CD4-positive, alpha-beta T cell treated with Interleukin-1 beta for 1 hour (primary cell): ENCODE data around the gene MAP2K5.

Experiments used
- DNase-seq, 2 donors: peaks; one replicate each; pipeline ENCODE4 v3.0.0-alpha.2; 2020 to 2022

Gene MAP2K5

DNA sequence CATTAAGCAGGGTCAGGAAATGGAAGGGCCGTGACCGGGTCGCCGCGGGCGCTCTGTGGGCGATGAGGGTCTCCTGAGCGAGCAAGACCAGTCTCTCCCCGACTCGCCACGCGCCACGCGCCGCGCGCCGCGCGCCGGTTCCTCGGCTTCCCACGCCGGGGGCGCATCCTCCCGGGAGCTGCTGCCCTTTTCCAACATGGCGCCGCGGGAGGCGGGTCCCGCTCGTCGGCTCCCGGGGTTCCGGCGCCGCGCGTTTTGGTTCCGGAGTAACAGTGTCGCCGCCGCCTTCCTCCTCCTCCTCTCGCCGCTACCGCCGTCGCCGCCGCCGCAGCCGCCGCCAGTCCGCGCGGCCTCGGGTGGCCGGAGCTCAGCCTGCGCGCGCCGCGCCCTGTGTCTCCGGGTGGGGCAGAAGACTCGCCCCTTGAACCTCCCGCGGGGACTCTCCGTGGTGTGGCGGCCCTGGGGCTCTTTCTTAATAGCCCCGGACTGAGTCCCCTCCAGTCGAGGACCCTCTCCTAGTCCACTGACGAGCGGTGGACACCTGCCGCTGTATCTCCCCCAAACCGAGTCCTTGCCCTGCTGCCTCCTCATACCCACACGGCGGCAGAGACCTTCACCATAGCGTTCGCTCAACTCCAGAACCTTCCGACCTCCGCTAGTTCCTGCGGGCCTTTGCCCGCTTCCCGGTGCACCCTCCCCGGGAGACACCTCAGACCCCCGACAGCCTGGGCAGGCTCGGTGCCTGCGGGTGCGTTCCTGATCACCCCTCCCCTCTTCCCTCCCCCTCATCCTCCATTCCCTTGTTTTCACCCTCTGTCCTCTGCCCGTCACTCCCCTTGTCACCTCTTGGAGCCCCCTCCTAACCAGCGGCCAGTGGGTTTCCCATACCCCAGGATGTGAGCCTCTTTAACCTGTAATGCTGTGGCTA lies at the start of gene MAP2K5:
Gene MAP2K5, plus strand, starts transcription at position 284 of the 928 bp plus-strand sequence. Its CDS starts 633 bp downstream, at position 917.
- DNase-seq = peak; percentile 79 to 84

DNA sequence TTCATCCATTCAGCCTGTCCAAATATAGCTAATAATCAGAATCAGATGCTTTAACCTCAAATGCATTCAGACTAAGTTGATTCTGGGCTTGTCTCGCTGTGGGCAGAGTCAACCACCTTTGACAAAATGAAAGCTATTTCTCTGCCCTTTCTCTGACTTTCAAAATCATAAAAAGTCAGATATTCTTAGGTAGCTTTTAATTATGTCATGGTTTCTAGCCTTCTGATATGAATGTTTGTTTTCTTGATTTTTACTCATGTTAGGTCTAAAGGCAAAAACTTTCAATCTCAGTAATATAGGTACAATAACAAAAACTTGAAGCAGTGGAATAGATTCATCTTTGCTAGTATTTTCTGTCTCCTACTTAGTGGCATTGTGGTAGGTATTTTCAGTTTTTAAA lies 46.9 kb upstream of the MAP2K5 start:
- no peak for DNase-seq

DNA sequence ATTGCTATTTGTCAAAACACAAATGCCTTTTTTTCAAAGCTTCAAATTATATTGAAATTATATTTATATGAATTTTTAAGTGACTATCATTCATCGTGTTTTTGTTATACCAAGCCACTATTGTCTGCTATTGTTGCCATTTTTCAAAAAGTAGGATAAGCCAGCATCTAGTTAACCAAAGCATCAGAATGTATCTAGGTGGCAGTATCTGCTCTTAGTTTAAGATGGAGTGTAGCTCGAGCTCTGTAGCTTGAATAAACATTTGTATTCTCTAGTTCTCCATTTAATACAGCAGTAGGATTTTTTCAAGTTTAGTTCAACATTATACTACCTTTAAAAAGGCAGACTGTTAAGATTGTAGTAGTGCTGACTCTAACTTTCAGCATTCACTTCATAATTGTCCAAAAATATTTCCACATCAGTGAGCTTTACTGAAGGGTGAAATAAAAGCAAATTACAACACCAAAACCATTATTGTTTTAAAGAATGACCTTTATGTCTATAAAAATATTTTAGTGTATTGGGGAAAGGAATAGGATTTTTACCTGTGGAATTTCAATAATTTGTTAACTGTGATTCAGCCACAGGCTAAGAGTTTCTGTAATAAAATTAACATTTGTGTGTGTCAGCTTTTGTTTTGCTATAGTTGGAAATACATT lies 41.2 kb upstream of the MAP2K5 start:
- DNase-seq = peak in 1 of 2 donors; percentile 15

DNA sequence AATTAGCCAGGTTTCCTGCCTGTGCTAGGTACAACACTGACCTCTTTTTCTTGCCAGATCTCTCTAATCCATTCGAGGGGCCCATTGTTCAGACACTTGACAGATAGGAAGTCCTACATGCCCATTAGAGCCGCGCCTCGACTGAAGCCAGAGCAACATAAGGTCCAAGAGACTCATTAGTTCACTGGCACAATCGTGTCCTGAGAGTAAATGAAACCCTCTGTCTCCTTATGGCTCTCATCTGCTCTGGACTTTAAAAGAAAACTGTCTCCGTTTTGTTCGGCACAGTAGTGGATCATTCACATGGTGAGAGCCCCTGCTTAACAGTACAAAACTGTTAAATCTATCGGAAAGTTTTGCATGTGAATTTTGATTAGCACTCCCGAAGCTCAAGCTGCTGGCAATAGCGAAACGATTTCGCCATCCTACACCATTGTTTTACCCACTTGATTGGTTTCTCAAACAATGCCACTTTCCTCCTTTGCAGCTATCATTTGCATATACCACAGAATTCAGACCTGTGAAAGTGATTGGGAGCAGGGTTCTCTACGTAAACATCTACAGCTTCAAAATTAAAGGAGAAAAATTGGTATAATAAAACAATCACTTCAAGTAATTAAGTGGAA lies 40.6 kb upstream of the MAP2K5 start:
- DNase-seq = no peak

DNA sequence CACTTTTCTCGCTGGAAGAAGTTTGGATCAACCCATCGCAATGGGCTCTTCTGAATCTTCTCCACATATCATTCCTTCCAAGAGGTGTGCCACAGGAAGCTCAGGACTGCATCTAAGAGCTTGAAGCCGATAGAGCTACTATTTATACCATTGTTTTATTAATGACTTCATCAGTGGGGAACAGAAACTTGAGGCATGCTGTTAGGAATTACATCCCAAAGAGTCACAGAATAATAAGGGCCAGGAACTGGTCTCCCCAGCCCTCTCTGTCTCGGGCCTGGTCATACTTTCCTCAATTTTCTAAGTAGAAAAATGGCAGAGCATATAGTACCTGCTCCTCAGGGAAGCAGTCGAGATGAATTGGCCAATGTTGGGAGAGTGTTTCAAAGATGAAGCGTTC lies 38.4 kb upstream of the MAP2K5 start:
- no peak for DNase-seq

DNA sequence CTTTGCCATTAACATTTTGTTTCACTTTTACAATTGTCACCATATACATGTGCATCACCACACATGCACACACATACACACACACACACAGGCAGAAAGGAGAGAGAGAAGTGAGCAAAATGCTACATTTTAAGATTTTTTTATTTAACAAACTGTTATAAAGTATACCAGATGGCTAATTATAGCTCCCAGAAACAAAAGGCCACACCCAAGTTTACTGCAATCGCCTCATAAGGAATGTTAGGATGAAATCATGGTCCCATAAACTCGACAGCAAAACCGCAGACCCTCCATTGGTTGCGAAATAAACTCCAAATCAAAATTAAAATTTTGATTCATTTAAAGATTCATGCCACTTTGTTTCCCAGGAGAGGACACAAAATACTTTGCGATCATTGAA lies 37.7 kb upstream of the MAP2K5 start:
- no peak for DNase-seq

DNA sequence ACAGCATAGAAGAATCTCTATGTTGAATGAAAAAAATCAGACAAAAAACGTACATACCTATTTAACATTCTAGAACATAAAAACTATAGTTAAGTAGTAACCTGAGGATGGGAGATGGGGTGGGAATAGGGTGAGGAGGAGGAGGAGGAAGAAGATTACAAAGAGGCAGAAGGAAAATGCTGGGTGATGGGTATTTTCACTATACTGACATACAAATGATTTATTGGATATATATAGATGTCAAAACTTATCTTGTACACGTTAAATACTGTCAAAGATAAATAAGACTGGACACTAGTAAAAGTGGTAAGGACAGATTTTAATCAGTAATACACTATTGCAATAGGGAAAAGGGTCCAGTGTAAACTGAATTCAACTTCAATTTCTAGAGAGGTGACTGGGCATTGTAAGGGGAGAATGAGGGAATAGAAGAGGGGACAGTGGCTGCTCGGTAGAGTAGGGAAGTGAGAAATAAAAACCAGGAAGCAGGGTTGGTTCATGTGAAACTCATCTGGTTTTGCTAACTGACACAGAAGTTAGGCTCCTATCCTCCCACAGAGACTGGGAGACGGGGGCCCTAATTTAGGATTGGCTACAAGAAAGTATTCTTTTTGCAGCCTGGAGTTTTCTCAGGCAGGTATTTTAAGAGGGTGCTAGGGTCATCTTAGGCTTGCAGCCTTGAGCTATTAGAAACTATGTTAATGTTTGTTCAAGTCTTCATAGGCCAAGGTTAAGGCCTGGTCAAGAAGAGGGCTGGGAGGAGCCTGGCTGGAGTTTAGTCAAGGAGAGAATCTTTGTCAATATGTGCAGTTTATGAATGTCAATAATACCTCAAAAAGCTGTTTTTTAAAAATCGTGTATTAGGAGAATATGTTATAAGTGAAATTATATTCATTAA lies 36.6 kb upstream of the MAP2K5 start:
- no peak for DNase-seq

DNA sequence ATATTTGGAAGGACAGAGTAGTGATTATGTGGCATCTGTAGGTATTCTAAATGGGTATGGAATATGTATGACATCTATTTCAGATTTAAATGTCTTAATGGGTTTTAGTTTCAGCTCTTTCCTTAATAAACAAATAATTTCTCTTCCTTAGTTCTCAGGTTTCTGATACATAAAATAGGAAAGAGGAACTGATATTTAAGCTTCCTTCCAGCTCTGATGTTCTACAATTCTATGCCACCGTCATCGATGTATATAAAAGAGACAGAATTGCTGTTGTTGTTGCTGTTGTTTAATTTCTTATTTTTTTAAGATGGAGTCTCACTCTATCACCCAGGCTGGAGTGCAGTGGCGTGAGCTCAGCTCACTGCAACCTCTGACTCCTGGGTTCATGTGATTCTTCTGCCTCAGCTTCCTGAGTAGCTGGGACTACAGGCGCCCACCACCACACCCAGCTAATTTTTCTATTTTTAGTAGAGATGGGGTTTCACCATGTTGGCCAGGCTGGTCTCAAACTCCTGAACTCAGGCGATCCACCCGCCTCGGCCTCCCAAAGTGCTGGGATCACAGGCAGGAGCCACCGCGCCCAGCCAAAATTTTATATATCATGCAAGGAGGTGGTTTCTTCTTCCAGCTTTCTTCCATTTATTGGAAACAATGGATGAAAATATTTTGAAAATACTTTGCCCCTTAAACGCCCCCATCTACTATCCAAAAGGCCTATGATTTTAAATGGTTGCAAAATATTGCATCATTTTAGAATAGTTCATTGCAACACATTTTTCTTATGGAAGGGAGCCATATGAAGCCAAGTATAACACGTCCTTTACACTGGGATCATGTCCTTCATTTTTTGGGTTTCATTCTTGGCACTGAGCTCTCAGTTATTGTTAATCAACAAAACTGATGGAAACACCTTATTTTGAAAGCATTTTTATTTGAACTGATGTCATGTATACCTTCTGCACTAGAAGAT lies 35.4 kb upstream of the MAP2K5 start:
- no peak for DNase-seq

DNA sequence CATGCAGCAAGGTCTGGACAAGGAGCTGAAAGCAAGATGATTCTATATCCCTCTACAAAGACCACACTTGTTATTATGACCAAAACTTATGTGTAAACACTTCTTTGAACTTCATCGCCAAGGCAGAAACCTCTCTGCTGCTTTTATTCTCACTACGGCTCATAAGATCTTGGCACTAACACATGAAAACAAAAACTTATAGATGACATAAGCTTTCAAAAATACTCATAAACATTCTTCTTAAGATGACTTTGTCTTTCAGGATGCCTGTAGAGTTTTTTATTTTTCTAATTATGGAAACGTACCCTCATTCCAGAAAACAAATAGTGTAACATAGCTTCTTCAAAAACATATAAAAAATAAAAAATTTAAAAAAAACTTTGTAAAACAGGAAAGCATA lies 34.1 kb upstream of the MAP2K5 start:
- DNase-seq = no peak

DNA sequence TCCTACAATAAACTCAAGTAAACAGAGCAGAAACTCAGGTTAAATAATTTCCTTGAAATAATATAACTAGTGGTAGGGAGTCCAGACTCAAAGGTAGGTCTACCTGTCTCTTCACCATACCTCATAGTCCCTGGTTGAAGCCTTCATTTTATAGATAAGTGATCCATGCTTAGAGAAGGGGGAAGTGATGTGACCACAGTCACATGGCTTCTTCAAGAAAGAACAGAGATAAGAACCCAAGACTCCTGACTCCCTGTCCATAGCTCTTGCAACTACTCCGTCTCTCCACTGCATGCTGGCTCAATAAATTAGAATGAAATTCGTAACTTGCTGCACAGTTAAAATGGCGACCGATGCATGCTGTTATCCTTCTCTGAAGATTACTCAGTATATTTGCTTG lies 32.6 kb upstream of the MAP2K5 start:
- DNase-seq = no peak

DNA sequence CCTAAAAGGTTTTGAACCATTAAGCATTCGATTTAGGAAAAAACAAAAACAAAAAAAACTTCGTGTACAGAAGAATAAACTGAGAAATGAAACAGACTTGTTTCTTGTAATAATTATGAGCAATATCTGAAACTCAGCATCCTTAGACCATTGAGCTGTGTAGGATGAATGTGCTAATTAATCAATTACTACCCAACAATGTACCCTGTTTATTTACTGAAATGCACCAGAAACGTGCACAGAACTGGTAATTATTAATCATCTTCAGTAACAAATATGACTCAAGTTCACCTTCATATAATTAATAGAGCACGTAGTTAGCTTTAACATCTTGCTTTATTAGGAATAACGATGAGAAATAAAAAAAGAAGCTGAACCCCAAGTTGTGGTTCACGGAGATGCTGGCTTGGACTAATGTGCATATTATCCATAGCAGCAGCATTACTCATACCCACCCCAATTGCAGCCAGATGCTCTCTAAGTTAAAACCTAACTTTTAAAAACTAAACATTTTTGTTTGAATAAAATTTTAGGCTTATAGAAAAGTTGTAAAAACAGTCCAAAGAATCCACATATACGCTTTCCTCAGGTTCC lies 31.8 kb upstream of the MAP2K5 start:
- no peak for DNase-seq

DNA sequence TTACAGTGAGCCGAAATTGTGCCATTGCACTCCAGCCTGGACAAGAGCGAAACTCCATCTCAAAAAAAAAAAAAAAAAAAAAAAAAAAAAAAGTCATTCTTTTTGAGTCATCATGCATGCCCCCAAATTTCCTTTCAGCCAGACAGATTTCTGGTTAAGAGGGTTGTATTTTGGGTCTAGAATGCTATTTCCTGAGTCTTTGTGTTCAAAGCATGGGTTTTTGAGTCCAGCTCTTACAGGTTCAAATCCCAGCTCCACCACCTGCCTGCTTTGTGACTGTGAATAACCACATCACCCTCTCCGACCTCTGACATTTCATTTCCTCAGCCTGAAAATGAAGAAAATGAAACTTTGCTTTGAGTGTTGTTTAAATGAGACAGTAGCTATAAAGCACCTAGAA lies 30.9 kb upstream of the MAP2K5 start:
- DNase-seq = no peak

DNA sequence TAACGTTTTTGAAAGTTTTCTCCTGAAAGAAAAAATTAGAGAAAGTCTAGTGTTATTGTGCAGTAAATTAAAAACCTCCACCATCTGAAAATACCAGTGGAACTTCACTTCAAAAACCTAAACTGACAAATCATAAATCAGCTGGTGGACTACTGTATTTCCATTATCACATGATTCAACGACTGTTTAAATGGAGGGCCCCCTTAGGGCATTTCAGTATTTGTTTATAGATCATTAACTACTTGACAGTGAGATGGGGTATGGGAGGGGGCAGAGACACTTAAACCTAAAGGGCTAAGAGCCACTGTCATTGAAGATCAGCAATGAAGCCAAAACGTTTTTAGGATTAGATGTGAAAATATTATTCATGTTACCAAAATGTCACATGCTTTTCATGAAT lies 30.4 kb upstream of the MAP2K5 start:
- no peak for DNase-seq

DNA sequence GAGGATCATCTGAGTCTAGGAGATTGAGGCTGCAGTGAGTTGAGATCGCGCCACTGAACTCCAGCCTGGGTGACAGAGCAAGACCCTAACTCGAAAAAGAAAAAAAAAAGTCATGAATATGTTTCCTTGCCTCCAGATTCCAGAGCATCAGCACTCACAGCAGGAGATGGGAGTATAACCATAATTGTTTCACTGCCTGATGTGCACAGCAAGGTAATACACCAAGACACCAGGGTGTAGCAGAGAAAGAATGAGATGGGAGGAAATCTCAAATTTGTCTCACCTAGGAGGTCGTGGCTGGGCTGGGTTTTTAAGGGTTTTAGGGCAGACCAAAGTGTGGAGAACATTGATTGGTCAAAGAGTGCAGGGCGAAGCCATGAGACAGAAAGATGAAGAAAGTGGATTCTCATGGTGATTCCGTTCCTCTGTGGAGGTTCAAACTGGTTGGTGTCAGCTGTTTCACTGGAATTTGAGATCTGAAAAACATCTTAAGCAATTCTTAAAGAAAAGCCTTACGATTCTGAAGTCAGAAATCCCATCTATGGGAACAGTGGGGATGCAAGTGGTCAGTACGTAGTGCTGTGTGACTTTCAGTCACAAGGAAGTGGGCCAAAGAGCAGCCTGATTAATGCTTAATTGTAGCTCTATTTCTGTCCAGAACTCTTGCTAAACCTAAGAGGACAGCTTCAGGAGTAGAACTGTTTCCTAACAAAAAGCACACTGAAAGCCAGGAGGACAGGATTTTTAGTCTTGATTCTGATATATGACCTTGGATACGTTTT lies 29.4 kb upstream of the MAP2K5 start:
- no peak for DNase-seq

DNA sequence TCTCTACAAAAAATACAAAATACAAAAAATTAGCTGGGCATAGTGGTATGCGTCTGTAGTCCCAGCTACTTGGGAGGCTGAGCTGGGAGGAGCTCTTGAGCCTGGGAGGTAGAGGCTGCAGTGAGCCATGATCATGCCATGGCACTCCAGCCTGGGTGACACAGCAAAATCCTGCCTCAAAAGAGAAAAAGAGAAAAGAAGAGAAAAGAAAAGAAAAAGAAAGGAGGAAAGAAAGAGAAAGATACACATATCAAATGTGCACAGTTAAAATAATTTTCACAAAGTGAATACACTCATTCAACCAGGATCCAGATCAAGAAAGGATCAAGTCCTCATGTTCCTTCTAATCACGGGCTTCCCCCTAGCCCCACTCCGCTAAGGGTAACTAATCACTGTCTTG lies 27.4 kb upstream of the MAP2K5 start:
- DNase-seq = no peak

DNA sequence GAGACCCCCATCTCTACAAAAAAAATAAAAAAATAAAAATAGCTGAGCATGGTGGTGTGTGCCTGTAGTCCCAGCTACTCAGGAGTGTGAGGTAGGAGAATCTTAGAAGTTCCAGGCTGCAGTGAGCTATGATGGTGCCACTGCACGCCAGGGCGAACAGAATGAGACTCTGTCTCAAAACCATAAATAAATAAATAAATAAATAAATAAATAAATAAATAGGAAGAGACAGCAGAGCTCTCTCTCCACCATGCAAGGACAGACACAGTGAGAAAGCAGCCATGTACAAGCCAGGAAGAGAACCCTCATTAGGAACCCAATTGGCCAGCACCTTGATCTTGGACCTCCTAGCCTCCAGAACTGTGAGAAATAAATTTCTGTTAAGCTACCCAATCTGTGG lies 26.9 kb upstream of the MAP2K5 start:
- DNase-seq = no peak

DNA sequence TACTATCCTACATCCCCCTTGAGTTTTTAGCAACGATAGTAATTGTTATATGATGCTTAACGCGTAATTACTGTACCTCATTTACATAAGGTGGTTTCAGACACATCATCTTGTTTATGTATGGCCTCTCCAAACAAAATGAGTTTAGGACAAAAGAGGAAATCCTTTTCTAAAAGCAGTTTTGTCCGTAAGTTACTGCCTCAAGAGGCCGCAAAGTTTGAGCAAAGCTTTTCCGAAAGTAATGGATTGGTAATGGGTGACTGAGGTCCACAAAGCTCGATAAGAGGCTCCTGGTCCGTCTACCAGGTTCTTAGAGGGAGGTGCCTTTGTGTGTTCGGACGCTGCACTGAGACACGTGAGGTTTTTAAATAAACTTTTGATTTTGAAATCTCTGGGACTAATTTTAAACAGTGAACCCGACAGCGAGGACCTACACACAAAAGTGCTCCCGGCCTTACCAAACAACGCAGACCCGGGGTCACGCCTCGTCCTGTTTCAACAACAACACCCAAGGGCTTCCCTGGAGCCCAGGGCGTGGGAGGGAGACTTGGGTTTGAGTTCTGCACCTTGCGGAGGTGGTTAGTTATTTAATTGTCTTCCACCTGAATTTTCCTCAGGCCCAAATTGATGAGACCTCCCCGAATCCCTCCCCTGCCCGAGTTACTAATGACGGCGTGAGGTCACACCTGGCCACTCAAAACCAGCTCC lies 22.0 kb upstream of the MAP2K5 start:
- no peak for DNase-seq

DNA sequence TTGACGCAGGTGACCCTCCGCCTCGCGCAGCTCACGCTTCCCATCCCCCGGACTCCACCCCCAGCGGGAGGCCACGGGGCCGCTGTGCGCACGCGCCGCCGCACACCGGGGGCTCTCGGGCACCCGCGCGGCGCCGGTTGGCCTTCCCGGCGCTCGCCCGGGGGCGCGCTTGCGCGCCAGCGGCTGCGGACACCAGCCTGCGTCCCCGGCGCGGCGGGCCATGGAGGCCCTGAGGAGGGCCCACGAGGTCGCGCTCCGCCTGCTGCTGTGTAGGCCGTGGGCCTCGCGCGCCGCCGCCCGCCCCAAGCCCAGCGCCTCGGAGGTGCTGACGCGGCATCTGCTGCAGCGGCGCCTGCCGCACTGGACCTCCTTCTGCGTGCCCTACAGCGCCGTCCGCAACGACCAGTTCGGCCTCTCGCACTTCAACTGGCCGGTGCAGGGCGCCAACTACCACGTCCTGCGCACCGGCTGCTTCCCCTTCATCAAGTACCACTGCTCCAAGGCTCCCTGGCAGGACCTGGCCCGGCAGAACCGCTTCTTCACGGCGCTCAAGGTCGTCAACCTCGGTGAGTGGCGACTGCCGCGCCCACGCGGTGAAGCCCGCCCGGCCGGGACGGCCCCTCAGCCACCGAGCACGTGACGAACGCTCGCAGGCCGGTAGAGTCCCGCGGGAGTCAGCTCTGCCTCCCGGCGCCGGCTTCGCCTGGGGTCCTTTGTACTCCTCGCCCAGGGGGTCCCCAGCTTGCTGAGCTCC lies 21.3 kb upstream of the MAP2K5 start, which contains the start of gene C15orf61:
Gene C15orf61, plus strand, starts transcription at position 103 of the 754 bp plus-strand sequence. Its CDS starts 118 bp downstream, at position 221.
- peak; percentile 89 to 90 for DNase-seq
